HUES6 (cell line): ENCODE measurements around the gene TLR1.
"Not testable (repeated sequence)": the region's sequence is repeated elsewhere in the genome, so short reads cannot be mapped to it uniquely, and the experiment has no call there.

Source experiments
- H3K27ac ChIP-seq: 2 replicates; pipeline ENCODE4 v1.7.0; 2013; ENCODE audit warnings: low read depth, mild to moderate bottlenecking, low read length, inconsistent platforms
- H3K27me3 ChIP-seq: 2 replicates; pipeline ENCODE4 v1.6.1; 2013; ENCODE audit warnings: low read length; ENCODE audit not compliant: control insufficient read depth, insufficient read depth
- H3K36me3 ChIP-seq: 2 replicates; pipeline ENCODE4 v1.6.1; 2013; ENCODE audit warnings: low read length; ENCODE audit not compliant: control insufficient read depth, insufficient read depth
- H3K4me1 ChIP-seq: 2 replicates; pipeline ENCODE4 v1.6.1; 2013; ENCODE audit warnings: low read length; ENCODE audit not compliant: control insufficient read depth, insufficient read depth
- H3K4me3 ChIP-seq: 2 replicates; pipeline ENCODE4 v1.5.1; 2013; ENCODE audit warnings: low read depth, low read length
- H3K9ac ChIP-seq: one replicate; pipeline ENCODE4 v1.6.1; 2013; ENCODE audit warnings: mild to moderate bottlenecking, low read length
- H3K9me3 ChIP-seq: 2 replicates; pipeline ENCODE4 v1.6.1; 2013; ENCODE audit warnings: low read depth, low read length; ENCODE audit not compliant: control insufficient read depth, insufficient read depth

The TLR1 gene

DNA sequence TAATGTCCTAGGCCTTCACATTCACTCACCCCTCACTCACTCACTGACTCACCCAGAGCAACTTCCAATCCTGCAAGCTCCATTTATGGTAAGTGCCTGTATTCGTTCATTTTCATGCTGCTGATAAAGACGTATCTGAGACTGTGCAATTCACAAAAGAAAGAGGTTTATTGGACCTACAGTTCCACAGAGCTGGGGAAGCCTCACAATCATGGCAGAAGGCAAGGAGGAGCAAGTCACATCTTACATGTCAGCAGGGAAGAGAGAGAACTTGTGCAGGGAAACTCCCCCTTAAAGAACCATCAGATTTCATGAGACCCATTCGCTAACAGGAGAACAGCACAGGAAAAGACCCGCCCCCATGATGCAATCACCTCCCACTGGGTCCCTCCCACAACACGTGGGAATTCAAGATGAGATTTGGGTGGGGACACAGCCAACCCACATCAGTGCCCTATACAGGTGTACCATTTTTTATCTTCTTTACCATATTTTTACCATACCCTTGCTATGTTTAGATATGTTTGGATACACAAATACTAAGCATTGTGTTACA, 18.2 kb upstream of the TLR1 start:
- Histone ChIP-seq H3K4me3 (no peak overlapping the region), H3K9me3 (peaks cover 17% of the 10 kb centered on the region), H3K36me3 (no peaks in the 10 kb centered on the region), H3K4me1 (no peaks in the 10 kb centered on the region), H3K27me3 (no peaks in the 10 kb centered on the region), H3K27ac (no peak overlapping the region), H3K9ac (no peak overlapping the region)

DNA sequence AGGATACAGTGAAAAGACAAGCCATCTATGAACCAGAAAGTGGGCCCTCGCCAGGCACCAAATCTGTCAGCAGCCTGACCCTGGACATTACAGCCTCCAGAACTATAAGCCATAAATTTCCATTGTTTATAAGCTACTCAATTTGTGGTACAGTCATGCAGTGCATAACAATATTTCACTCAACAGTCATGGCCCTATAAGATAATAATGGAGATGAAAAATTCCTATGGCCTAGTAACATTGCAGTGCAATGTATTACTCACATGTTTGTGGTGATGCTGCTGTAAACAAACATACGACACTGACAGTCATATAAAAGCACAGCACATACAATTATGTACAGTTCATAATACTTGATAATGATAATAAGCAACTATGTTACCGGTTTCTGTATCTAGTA, 17.1 kb upstream of the TLR1 start:
- Histone ChIP-seq H3K9me3 (peaks cover 17% of the 10 kb centered on the region), H3K27ac (no peak overlapping the region), H3K36me3 (no peaks in the 10 kb centered on the region), H3K27me3 (no peaks in the 10 kb centered on the region), H3K4me1 (no peaks in the 10 kb centered on the region), H3K4me3 (no peak overlapping the region), H3K9ac (no peak overlapping the region)

- Histone ChIP-seq H3K9ac (no peak overlapping the region), H3K27me3 (no peaks in the 10 kb centered on the region), H3K36me3 (no peaks in the 10 kb centered on the region), H3K9me3 (peaks cover 18% of the 10 kb centered on the region), H3K27ac (no peak overlapping the region), H3K4me1 (no peaks in the 10 kb centered on the region), H3K4me3 (no peak overlapping the region)
Measured at GRCh38 chr4:38820329-38821061, 15.9 kb upstream of the TLR1 start.

GRCh38 chr4:38819569-38819968, 15.0 kb upstream of the TLR1 start:
- no peak overlapping the region for H3K9ac ChIP-seq
- H3K9me3 ChIP-seq, result peaks cover 23% of the 10 kb centered on the region
- H3K4me3 ChIP-seq, result no peak overlapping the region
- no peaks in the 10 kb centered on the region for H3K27me3 ChIP-seq
- no peak overlapping the region for H3K27ac ChIP-seq
- H3K36me3 ChIP-seq, result no peaks in the 10 kb centered on the region
- H3K4me1 ChIP-seq, result no peaks in the 10 kb centered on the region

DNA sequence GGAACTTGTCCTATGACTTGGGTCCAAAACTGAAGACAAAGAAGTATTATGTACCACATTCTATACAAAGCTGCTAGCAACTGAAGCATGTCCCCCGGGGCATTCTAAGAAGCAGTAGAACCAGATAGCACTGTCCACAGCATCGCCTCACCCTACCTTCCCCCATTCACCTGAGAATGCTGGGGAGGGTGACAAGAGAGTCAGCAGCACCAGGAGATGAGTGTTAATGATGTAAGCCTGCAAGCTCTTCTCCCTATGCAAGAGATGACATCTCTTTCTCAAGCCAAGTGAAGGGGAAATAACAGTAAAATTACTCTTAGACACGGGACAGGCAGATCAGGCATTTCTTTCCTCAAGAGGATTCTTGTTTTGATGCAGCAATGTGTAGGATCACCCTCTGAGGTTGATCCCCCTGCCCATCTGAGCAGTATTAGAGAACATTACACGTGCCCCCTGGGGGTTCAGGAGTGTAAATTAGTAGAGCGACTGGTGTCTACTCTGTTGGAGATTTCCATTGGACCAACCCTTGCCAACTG, 13.9 kb upstream of the TLR1 start:
- no peak overlapping the region for H3K27ac ChIP-seq
- H3K9me3 ChIP-seq, result peaks cover 23% of the 10 kb centered on the region
- no peak overlapping the region for H3K4me3 ChIP-seq
- H3K4me1 ChIP-seq, result no peaks in the 10 kb centered on the region
- no peaks in the 10 kb centered on the region for H3K27me3 ChIP-seq
- H3K36me3 ChIP-seq, result no peaks in the 10 kb centered on the region
- H3K9ac ChIP-seq, result no peak overlapping the region

DNA sequence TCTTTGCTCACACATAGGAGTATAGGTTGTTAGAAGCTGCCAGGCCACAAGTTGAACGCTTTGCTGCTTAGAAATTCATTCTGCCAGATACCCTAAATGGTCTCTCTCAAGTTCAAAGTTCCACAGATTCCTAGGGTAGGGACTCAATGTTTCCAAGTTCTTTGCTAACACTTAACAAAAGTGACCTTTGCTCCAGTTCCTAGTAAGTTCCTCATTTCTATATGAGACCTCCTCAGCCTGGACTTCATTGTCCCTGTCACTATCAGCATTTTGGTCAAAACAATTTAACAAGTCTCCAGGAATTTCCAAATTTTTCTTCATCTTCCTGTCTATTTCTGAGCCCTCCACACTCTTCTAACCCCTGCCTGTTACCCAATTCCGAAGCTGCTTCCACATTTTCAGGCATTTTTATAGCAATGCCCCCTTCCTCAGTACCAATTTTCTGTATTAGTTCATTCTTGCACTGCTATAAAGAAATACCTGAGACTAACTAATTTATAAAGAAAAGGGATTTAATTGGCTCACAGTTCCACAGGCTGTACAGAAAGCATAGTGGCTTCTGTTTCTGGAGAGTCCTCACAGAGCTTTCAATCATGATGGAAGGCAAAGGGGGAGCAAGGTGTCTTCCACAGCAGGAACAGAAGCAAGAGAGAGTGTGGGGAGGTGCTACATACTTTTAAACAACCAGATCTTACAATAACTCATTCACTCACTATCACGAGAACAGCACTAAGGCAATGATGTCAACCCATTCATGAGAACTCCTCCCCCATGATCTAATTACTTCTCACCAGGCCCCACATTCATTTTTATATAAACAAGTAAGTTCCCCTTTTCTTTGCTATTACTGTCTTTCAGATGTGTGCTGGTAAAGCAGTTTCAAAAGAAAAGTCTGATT, 11.5 kb upstream of the TLR1 start:
- Histone ChIP-seq H3K9me3 (peaks cover 7% of the 10 kb centered on the region), H3K9ac (no peak overlapping the region), H3K36me3 (no peaks in the 10 kb centered on the region), H3K27ac (no peak overlapping the region), H3K27me3 (no peaks in the 10 kb centered on the region), H3K4me3 (no peak overlapping the region), H3K4me1 (no peaks in the 10 kb centered on the region)

GRCh38 chr4:38814386-38814785, 9.8 kb upstream of the TLR1 start:
- no peaks in the 10 kb centered on the region for H3K4me1 ChIP-seq
- peaks cover 7% of the 10 kb centered on the region for H3K9me3 ChIP-seq
- no peaks in the 10 kb centered on the region for H3K36me3 ChIP-seq
- no peak overlapping the region for H3K4me3 ChIP-seq
- no peak overlapping the region for H3K27ac ChIP-seq
- no peaks in the 10 kb centered on the region for H3K27me3 ChIP-seq
- H3K9ac ChIP-seq, result no peak overlapping the region

DNA sequence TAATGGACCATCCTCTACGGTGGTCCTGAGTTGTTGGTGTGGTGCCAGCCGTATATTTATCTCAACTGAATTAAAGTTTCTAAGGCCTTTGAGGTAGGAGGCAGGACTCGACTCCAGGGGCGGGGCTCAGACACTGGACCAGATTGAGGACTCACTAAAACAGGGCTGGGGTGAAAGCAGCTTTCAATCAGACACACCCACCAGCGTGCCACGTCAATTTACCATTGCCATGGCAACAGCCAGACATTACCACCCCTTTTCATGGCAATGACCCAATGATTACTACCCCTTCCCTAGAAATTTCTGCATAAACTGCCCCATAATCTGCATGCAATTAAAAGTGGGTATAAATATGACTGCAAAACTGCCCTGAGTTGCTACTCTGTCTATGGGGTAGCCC, 6.7 kb upstream of the TLR1 start:
- Histone ChIP-seq H3K27ac (no peak overlapping the region), H3K4me1 (no peaks in the 10 kb centered on the region), H3K9ac (no peak overlapping the region), H3K27me3 (no peaks in the 10 kb centered on the region), H3K4me3 (no peak overlapping the region), H3K9me3 (peaks cover 7% of the 10 kb centered on the region), H3K36me3 (no peaks in the 10 kb centered on the region)

GRCh38 chr4:38807462-38807861, 2.9 kb upstream of the TLR1 start:
- H3K36me3 ChIP-seq, H3K4me3 ChIP-seq, H3K27me3 ChIP-seq, H3K4me1 ChIP-seq, H3K27ac ChIP-seq, H3K9ac ChIP-seq: not testable (repeated sequence)
- peaks cover 18% of the 10 kb centered on the region for H3K9me3 ChIP-seq

DNA sequence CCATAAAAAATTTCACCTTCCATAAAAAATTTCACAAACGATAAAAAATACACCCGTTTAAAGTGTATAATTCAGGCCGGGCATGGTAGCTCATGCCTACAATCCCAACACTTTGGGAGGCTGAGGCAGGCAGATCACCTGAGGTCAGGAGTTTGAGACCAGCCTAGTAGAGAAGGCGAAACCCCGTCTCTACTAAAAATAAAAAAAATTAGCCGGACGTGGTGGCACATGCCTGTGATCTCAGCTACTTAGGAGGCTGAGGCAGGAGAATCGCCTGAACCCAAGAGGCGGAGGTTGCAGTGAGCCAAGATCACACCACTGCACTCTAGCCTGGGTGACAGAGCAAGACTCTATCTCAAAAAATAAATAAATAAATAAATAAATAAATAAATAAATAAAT, 1.7 kb upstream of the TLR1 start:
- not testable (repeated sequence) for H3K27ac ChIP-seq, H3K27me3 ChIP-seq, H3K4me3 ChIP-seq, H3K36me3 ChIP-seq, H3K9ac ChIP-seq, H3K4me1 ChIP-seq
- peaks cover 23% of the 10 kb centered on the region for H3K9me3 ChIP-seq
